ENCODE measurements around the gene PHACTR1.

The PHACTR1 gene

GRCh38 chr6:13175087-13175486 is 458.5 kb downstream of the PHACTR1 start:
- no peak for DNase-seq (ENCODE audit: low read depth, low spot score)
- WGBS (ENCODE audit: insufficient coverage, insufficient read length): no CpG with 5 or more reads among the region's 2 CpGs
- H3K27me3 ChIP-seq (ENCODE audit: control insufficient read depth, insufficient read depth, low read length): no peaks in the 10 kb centered on the region

GRCh38 chr6:13175759-13176158 is 459.2 kb downstream of the PHACTR1 start:
- no peak overlapping the region for H3K27ac ChIP-seq (ENCODE audit: low read length)
- WGBS (ENCODE audit: insufficient coverage, insufficient read length): no CpG with 5 or more reads among the region's 4 CpGs
- peak; percentile 37 for DNase-seq (ENCODE audit: low read depth, low spot score)
- H3K9me3 ChIP-seq (ENCODE audit: control insufficient read depth, insufficient read depth, low read length): no peaks in the 10 kb centered on the region
- H3K4me3 ChIP-seq (ENCODE audit: low read length): no peak overlapping the region
- H3K4me1 ChIP-seq (ENCODE audit: control insufficient read depth, insufficient read depth, low read length): peaks cover 5% of the 10 kb centered on the region
- no peaks in the 10 kb centered on the region for H3K36me3 ChIP-seq (ENCODE audit: control insufficient read depth, insufficient read depth, low read length)
- no peaks in the 10 kb centered on the region for H3K27me3 ChIP-seq (ENCODE audit: control insufficient read depth, insufficient read depth, low read length)

More at GRCh38 chr6:13175087-13175486, 458.5 kb downstream of the PHACTR1 start:
- Histone ChIP-seq H3K27ac (ENCODE audit: low read length) (no peak overlapping the region), H3K9me3 (ENCODE audit: control insufficient read depth, insufficient read depth, low read length) (no peaks in the 10 kb centered on the region), H3K4me3 (ENCODE audit: low read length) (no peak overlapping the region), H3K36me3 (ENCODE audit: control insufficient read depth, insufficient read depth, low read length) (no peaks in the 10 kb centered on the region), H3K4me1 (ENCODE audit: control insufficient read depth, insufficient read depth, low read length) (peaks cover 5% of the 10 kb centered on the region)

DNA sequence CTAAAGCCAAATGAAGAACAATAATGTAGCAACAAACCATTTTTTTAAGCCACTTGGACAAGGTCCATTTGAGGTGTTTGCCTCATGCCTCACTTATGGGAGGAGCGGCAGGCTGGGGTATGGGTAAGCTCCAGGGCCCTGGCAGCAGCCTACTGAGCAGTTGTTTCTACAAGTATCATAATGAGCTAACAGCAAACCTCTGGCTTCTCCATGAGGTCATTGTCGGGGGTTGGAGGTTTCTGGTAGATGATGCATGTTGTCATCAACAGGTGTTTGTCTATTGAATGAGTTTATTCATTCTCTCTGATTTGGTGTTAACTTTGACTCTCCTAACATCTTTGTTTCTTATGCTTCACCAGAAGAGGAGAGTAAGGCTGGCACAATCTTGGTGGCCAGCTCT is 461.1 kb downstream of the PHACTR1 start:
- no peak overlapping the region for H3K4me3 ChIP-seq (ENCODE audit: low read length)
- no peaks in the 10 kb centered on the region for H3K27me3 ChIP-seq (ENCODE audit: control insufficient read depth, insufficient read depth, low read length)
- peaks cover 2% of the 10 kb centered on the region; the same call in 1 of the 2 replicates for H3K4me1 ChIP-seq (ENCODE audit: control insufficient read depth, insufficient read depth, low read length)
- no peak overlapping the region for H3K27ac ChIP-seq (ENCODE audit: low read length)
- no peaks in the 10 kb centered on the region for H3K36me3 ChIP-seq (ENCODE audit: control insufficient read depth, insufficient read depth, low read length)
- DNase-seq (ENCODE audit: low read depth, low spot score): no peak
- no peaks in the 10 kb centered on the region for H3K9me3 ChIP-seq (ENCODE audit: control insufficient read depth, insufficient read depth, low read length)
- WGBS (ENCODE audit: insufficient coverage, insufficient read length): no CpG with 5 or more reads among the region's 2 CpGs

GRCh38 chr6:13178107-13178506 is 461.5 kb downstream of the PHACTR1 start:
- DNase-seq (ENCODE audit: low read depth, low spot score): no peak
- H3K27me3 ChIP-seq (ENCODE audit: control insufficient read depth, insufficient read depth, low read length): no peaks in the 10 kb centered on the region
- peaks cover 2% of the 10 kb centered on the region; the same call in 1 of the 2 replicates for H3K4me1 ChIP-seq (ENCODE audit: control insufficient read depth, insufficient read depth, low read length)
- H3K9me3 ChIP-seq (ENCODE audit: control insufficient read depth, insufficient read depth, low read length): no peaks in the 10 kb centered on the region
- no peak overlapping the region for H3K27ac ChIP-seq (ENCODE audit: low read length)
- no peaks in the 10 kb centered on the region for H3K36me3 ChIP-seq (ENCODE audit: control insufficient read depth, insufficient read depth, low read length)
- WGBS (ENCODE audit: insufficient coverage, insufficient read length): no CpG with 5 or more reads among the region's 5 CpGs
- no peak overlapping the region for H3K4me3 ChIP-seq (ENCODE audit: low read length)

DNA sequence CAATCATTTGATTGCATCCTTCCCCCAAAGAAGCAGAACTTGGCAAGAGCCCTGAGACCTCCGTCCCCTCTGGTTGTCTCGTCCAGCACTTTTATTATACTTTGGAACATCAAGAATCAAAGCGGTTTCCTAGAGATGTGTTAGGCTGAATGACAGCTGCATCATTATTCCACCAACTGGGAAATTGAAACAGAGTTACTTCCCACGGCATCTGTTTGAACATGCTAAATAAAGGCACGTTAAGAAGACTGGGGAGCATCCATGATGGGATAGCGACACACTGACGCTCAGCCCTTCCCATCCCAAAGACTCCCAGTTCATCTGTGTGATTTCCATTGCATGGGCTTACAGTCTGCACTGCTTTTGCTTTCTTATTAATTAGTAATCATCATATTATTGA is 464.0 kb downstream of the PHACTR1 start:
- Histone ChIP-seq H3K27ac (ENCODE audit: low read length) (no peak overlapping the region), H3K27me3 (ENCODE audit: control insufficient read depth, insufficient read depth, low read length) (no peaks in the 10 kb centered on the region), H3K36me3 (ENCODE audit: control insufficient read depth, insufficient read depth, low read length) (no peaks in the 10 kb centered on the region), H3K9me3 (ENCODE audit: control insufficient read depth, insufficient read depth, low read length) (no peaks in the 10 kb centered on the region), H3K4me3 (ENCODE audit: low read length) (no peak overlapping the region), H3K4me1 (ENCODE audit: control insufficient read depth, insufficient read depth, low read length) (no peaks in the 10 kb centered on the region)
- WGBS (ENCODE audit: insufficient coverage, insufficient read length): no CpG with 5 or more reads among the region's 7 CpGs
- DNase-seq (ENCODE audit: low read depth, low spot score): no peak

- no CpG with 5 or more reads among the region's 8 CpGs for WGBS (ENCODE audit: insufficient coverage, insufficient read length)
- Histone ChIP-seq H3K27ac (ENCODE audit: low read length) (no peak overlapping the region), H3K27me3 (ENCODE audit: control insufficient read depth, insufficient read depth, low read length) (no peaks in the 10 kb centered on the region), H3K4me3 (ENCODE audit: low read length) (no peak overlapping the region), H3K36me3 (ENCODE audit: control insufficient read depth, insufficient read depth, low read length) (no peaks in the 10 kb centered on the region), H3K4me1 (ENCODE audit: control insufficient read depth, insufficient read depth, low read length) (no peaks in the 10 kb centered on the region), H3K9me3 (ENCODE audit: control insufficient read depth, insufficient read depth, low read length) (no peaks in the 10 kb centered on the region)
- no peak for DNase-seq (ENCODE audit: low read depth, low spot score)
Measured at GRCh38 chr6:13181393-13181792, 464.8 kb downstream of the PHACTR1 start.

DNA sequence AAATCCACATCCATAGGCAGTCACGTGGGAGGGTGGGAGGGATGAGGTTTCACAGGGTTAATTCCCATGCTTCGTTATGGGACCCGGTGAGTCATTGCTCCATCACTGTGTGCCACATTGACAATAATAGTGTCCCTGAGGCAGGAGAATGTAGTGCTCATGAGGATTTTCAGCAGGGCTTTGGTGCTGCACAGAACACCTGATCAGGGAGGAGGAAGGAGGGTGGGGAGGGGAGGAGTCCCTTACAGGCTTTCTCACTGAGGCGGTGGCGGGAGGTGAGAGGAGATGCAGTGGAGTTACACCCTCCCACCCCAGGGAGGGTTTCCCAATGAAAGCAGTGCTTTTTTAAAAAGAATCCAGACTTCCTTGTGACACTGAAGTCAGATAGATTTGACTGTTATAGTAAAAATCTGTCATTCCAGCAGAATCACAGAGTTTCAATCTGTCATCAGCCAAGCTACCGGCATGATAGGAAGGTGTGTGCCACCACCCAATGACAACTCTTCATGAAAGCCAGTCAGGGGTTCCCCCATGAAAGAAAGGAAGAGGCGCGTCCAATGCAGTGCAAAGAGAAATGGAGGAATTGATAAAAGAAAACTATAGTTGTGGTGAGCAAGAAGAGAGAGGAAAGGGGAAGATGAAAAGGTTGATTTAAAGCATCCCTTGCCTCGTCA is 467.0 kb downstream of the PHACTR1 start:
- no CpG with 5 or more reads among the region's 9 CpGs for WGBS (ENCODE audit: insufficient coverage, insufficient read length)
- no peaks in the 10 kb centered on the region for H3K27me3 ChIP-seq (ENCODE audit: control insufficient read depth, insufficient read depth, low read length)
- H3K27ac ChIP-seq (ENCODE audit: low read length): no peak overlapping the region
- no peak for DNase-seq (ENCODE audit: low read depth, low spot score)
- no peak overlapping the region for H3K4me3 ChIP-seq (ENCODE audit: low read length)
- H3K4me1 ChIP-seq (ENCODE audit: control insufficient read depth, insufficient read depth, low read length): no peaks in the 10 kb centered on the region
- H3K9me3 ChIP-seq (ENCODE audit: control insufficient read depth, insufficient read depth, low read length): no peaks in the 10 kb centered on the region
- no peaks in the 10 kb centered on the region for H3K36me3 ChIP-seq (ENCODE audit: control insufficient read depth, insufficient read depth, low read length)

GRCh38 chr6:13184089-13184468 is 467.5 kb downstream of the PHACTR1 start:
- no peaks in the 10 kb centered on the region for H3K27me3 ChIP-seq (ENCODE audit: control insufficient read depth, insufficient read depth, low read length)
- no peak overlapping the region for H3K27ac ChIP-seq (ENCODE audit: low read length)
- no peaks in the 10 kb centered on the region for H3K9me3 ChIP-seq (ENCODE audit: control insufficient read depth, insufficient read depth, low read length)
- no peak for DNase-seq (ENCODE audit: low read depth, low spot score)
- H3K4me1 ChIP-seq (ENCODE audit: control insufficient read depth, insufficient read depth, low read length): no peaks in the 10 kb centered on the region
- WGBS (ENCODE audit: insufficient coverage, insufficient read length): no CpG with 5 or more reads among the region's 7 CpGs
- H3K4me3 ChIP-seq (ENCODE audit: low read length): no peak overlapping the region
- H3K36me3 ChIP-seq (ENCODE audit: control insufficient read depth, insufficient read depth, low read length): no peaks in the 10 kb centered on the region

DNA sequence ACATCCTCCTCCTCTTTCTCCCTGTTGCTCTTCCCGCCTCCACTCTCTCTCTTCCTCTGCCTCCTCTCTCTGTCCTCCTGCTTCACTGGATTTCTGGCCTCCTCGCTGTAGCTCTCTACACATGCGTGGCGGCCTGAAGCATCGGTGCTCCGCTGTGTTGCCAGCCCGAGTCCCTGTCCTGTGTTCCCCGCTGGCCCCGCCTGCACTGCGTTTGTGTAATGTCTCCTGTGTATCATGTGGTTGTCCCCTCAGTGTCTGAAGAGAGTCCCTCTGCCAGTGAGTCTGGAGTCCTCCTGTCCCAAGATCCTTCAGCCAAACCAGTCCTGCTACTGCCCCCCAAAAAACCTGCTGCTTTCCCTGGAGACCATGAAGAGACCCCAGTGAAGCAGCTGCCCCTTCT is 468.0 kb downstream of the PHACTR1 start:
- Histone ChIP-seq H3K27ac (ENCODE audit: low read length) (no peak overlapping the region), H3K36me3 (ENCODE audit: control insufficient read depth, insufficient read depth, low read length) (no peaks in the 10 kb centered on the region), H3K9me3 (ENCODE audit: control insufficient read depth, insufficient read depth, low read length) (no peaks in the 10 kb centered on the region), H3K4me1 (ENCODE audit: control insufficient read depth, insufficient read depth, low read length) (no peaks in the 10 kb centered on the region), H3K4me3 (ENCODE audit: low read length) (no peak overlapping the region), H3K27me3 (ENCODE audit: control insufficient read depth, insufficient read depth, low read length) (no peaks in the 10 kb centered on the region)
- no CpG with 5 or more reads among the region's 10 CpGs for WGBS (ENCODE audit: insufficient coverage, insufficient read length)
- no peak for DNase-seq (ENCODE audit: low read depth, low spot score)

GRCh38 chr6:13186861-13187260 is 470.3 kb downstream of the PHACTR1 start:
- Histone ChIP-seq H3K36me3 (ENCODE audit: control insufficient read depth, insufficient read depth, low read length) (no peaks in the 10 kb centered on the region), H3K27me3 (ENCODE audit: control insufficient read depth, insufficient read depth, low read length) (no peaks in the 10 kb centered on the region), H3K27ac (ENCODE audit: low read length) (no peak overlapping the region), H3K4me3 (ENCODE audit: low read length) (no peak overlapping the region), H3K9me3 (ENCODE audit: control insufficient read depth, insufficient read depth, low read length) (no peaks in the 10 kb centered on the region), H3K4me1 (ENCODE audit: control insufficient read depth, insufficient read depth, low read length) (no peaks in the 10 kb centered on the region)
- no CpG with 5 or more reads among the region's 10 CpGs for WGBS (ENCODE audit: insufficient coverage, insufficient read length)
- DNase-seq (ENCODE audit: low read depth, low spot score): no peak

DNA sequence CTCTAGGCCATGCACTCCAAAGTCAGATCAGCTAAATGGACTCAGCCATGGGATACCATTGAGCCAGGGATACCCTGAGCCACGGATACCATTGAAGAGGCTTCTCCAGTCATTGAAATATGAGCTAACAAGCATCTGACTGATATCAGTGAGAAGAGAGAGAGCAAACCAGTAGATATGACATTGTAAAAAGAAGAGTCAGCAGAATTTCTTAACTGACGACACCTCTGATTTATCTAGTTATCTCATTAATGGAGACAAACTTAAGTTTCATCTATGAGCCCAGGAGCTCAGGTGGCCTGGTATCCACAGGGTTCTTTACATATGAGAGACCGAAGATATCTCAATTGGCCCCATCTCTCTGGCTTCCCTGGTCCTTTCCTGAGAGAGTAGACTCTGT is 471.1 kb downstream of the PHACTR1 start:
- Histone ChIP-seq H3K4me3 (ENCODE audit: low read length) (no peak overlapping the region), H3K9me3 (ENCODE audit: control insufficient read depth, insufficient read depth, low read length) (no peaks in the 10 kb centered on the region), H3K36me3 (ENCODE audit: control insufficient read depth, insufficient read depth, low read length) (no peaks in the 10 kb centered on the region), H3K27me3 (ENCODE audit: control insufficient read depth, insufficient read depth, low read length) (no peaks in the 10 kb centered on the region), H3K27ac (ENCODE audit: low read length) (no peak overlapping the region), H3K4me1 (ENCODE audit: control insufficient read depth, insufficient read depth, low read length) (no peaks in the 10 kb centered on the region)
- no peak for DNase-seq (ENCODE audit: low read depth, low spot score)
- no CpG with 5 or more reads among the region's 3 CpGs for WGBS (ENCODE audit: insufficient coverage, insufficient read length)
